Pancreas (tissue), 10 donors: Measurements from ENCODE around the gene SLC25A25. TPM values are rescaled to one million over a fixed set of nuclear protein-coding genes. Genes with fewer than 3 reads are reported as not detected.
A peak's percentile ranks its signal among the peaks of the same experiment; 100 is the strongest.
"Not testable (repeated sequence)": the region's sequence is repeated elsewhere in the genome, so short reads cannot be mapped to it uniquely, and the experiment has no call there.

ENCODE experiments used
- ATAC-seq, 4 donors: fragments of 200-7000 bp; cut with Tn5 transposase; one replicate each; pipeline versions ENCODE4 v1.8.0 to v1.9.1; 2020; ENCODE audit warnings: mild to moderate bottlenecking in 4 of 4, moderate library complexity in 4 of 4
- DNase-seq, 6 donors: peaks; one replicate each; pipeline ENCODE4 v3.0.0-alpha.2; 2020
- FAIRE-seq: peaks from 2 replicates; lab custom pipeline; 2012; peaks lifted over from hg19 to GRCh38; lab: Jason Lieb, UNC
- H3K27ac ChIP-seq, 4 donors: fragments of 200-600 bp; sonication (generic); 1 replicate in 3 of 4; 2 replicates in 1 of 4; pipeline versions ENCODE4 v1.5.0 to v1.8.0; 2020
- H3K27me3 ChIP-seq, 4 donors: fragments of 200-600 bp; one replicate each; pipeline ENCODE4 v1.8.0; 2021
- H3K36me3 ChIP-seq, 3 donors: fragments of 200-600 bp; sonication (generic) in 1 of 3; one replicate each; pipeline versions ENCODE4 v1.5.0 to v1.8.0; 2020 to 2021
- H3K4me1 ChIP-seq, 3 donors: fragments of 200-600 bp; one replicate each; pipeline ENCODE4 v1.8.0; 2021
- H3K4me3 ChIP-seq, 4 donors: fragments of 200-600 bp; sonication (generic) in 2 of 4; one replicate each; pipeline versions ENCODE4 v1.5.0 to v1.8.0; 2020 to 2021
- H3K9me3 ChIP-seq, 4 donors: fragments of 200-600 bp; one replicate each; pipeline ENCODE4 v1.8.0; 2021
- CTCF ChIP-seq, 4 donors: fragments of 200-600 bp; sonication (generic) in 3 of 4; IDR thresholded peaks; one replicate each; pipeline versions ENCODE4 v1.5.0 to v1.8.0; 2021; ENCODE audit warnings: antibody characterized with exemption in 4 of 4
- WGBS, 2 donors: extraction: QIAGEN DNeasy Blood & Tissue Kit; methylation state at CpG; one replicate each; pipeline ENCODE4 v1.1.7; 2013; 5-methylcytosine and 5-hydroxymethylcytosine counted together
- intact Hi-C, 3 donors: fragments of 100-400 bp; cut with DNase I; formaldehyde crosslinking; loops; one replicate each; pipeline versions ENCODE4 v1.11.1 to v1.14.2; 2022
- polyA plus RNA-seq, 2 donors: library from polyadenylated mRNA; stranded (reverse); fragments of 200-250 nt; gene quantifications; one replicate each; pipeline ENCODE4 v1.2.3, GENCODE V29; 2013
- total RNA-seq, 6 donors: library from RNA; stranded (reverse); fragmentation: NEBNext Ultra II Directional in 4 of 6; extraction: Animal tissue kit (Norgen Biotek cat#: 25700) in 4 of 6; gene quantifications; one replicate each; pipeline versions ENCODE4 v1.2.1 to v1.2.4, GENCODE V29; 2021 to 2023
- donor health status: healthy with polysubstance abuse.
- donor health status: DM: no; HTN: no; CAD: no; lungs with moderate emphysema.
- donor health status: DM: no; HTN: no; CAD: no.
- donor health status: control.
- donor health status: control.
- donor health status: Bipolar disorder and iron deficiency.
- donor health status: DM: yes; HTN: yes; CAD: no.
- donor health status: DM: no; HTN: no; CAD: no.
- donor health status: DM: no; HTN: no; CAD: no.
- donor health status: DM: yes; HTN: yes; CAD: no.

Gene SLC25A25
- total and polyA plus RNA-seq, 8 donors, result 6.8 to 134 (median 43.1) TPM

DNA sequence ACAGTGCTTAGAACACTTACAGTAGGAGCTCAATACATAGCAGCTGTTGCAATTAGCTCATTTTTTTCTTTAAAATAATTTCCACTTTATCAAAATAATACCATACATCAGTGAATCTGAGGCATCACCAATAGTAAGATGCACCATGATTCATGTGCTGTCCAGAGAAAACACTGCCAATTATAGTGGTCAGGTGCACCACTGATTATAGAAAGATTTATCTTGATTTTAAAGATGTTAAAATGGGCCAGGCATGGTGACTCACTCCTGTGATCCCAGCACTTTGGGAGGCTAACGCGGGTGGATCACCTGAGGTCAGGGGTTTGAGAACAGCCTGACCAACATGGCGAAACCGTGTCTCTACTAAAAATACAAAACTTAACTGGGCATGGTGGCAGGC, 40.3 kb upstream of the SLC25A25 start:
- TF ChIP-seq CTCF (IDR thresholded peaks at IDR 0.05), result no peak
- Histone ChIP-seq H3K27ac (no peak overlapping the region), H3K9me3 (no peaks in the 10 kb centered on the region), H3K4me3 (no peak overlapping the region), H3K4me1 (peaks cover 0 to 3% (median 0%) of the 10 kb centered on the region in 3 donors), H3K36me3 (no peaks in the 10 kb centered on the region), H3K27me3 (no peaks in the 10 kb centered on the region)
- WGBS, 2 donors, result 88 to 89% methylated on average over 4 of the region's 4 CpGs
- FAIRE-seq (no peak), DNase-seq (no peak), ATAC-seq (no peak)
- intact Hi-C loops, result no loop called here

- Histone ChIP-seq H3K36me3 (no peaks in the 10 kb centered on the region), H3K4me3 (no peak overlapping the region), H3K4me1 (no peaks in the 10 kb centered on the region), H3K9me3 (no peaks in the 10 kb centered on the region), H3K27ac (no peak overlapping the region), H3K27me3 (no peaks in the 10 kb centered on the region)
- ATAC-seq (no peak), DNase-seq (no peak), FAIRE-seq (no peak)
- intact Hi-C loops, result no loop called here
- 87 to 94% methylated on average over 4 of the region's 4 CpGs for WGBS, 2 donors
- TF ChIP-seq CTCF (IDR thresholded peaks at IDR 0.05), result no peak
Measured at GRCh38 chr9:128033609-128034008, 34.4 kb upstream of the SLC25A25 start.

DNA sequence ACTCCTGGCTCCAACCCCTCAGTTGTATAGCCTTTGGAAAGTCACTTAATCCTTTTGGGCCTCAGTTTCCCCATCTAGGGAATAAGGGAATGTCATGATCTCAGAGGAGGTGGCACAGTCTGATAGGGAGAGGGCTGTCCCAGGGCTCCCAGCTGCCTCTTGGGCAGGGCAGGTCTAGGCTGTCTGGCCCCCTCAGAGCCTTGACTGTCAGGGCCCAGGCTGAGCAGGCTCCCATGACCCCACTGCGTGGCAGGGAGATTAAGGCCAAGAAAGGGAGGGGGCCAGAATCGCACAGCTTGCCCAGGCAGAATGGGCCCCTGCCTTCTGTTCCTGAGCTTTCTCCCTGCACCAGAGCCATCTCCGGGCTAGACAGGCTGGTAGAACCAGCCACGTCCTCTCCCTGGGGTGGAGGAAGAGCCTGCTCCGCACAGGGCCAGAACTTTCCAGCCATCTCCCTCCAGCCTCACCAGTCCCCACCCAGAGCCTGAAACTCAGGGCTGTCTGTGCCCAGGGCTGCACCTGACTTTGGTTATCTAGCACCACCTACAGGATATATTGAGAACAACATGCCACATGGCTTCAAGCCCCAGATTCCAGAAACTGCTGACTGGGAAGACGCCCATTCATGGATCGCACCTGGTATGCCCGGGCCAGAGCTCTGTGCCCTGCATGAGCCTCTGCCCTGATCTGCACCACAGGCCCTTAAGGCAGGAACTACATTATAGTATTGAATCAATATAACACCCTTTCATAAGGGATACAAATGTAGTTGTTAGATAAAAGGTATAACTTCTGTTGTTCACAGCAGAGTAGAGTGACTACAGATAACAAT, 33.0 kb upstream of the SLC25A25 start:
- WGBS, 2 donors, result 21 to 34% methylated on average over 6 to 8 of the region's 8 CpGs
- peak; percentile 60 to 82 (median 70) for DNase-seq
- intact Hi-C loops, result loop anchor here in 2 of 3 donors (5.0 kb wide), 1 partner anchor 93 kb away; no protein-coding TSS in a partner anchor
- no peaks in the 10 kb centered on the region for H3K4me1 ChIP-seq
- FAIRE-seq, result no peak
- H3K36me3 ChIP-seq, result no peaks in the 10 kb centered on the region
- no peaks in the 10 kb centered on the region for H3K27me3 ChIP-seq
- ATAC-seq, result peak; percentile 95 to 100 (median 98)
- H3K9me3 ChIP-seq, result no peaks in the 10 kb centered on the region
- TF ChIP-seq CTCF (IDR thresholded peaks at IDR 0.05), result peak; percentile 71 to 86 (median 82)
- H3K4me3 ChIP-seq, result no peak overlapping the region
- H3K27ac ChIP-seq, result no peak overlapping the region

- H3K4me3 ChIP-seq, H3K9me3 ChIP-seq, H3K36me3 ChIP-seq, ATAC-seq, H3K4me1 ChIP-seq, H3K27me3 ChIP-seq, DNase-seq, H3K27ac ChIP-seq, FAIRE-seq: not testable (repeated sequence)
- intact Hi-C loops, result loop anchor here in 2 of 3 donors (5.0 kb wide), 1 partner anchor 94 kb away; no protein-coding TSS in a partner anchor
- WGBS, 2 donors, result 83 to 87% methylated on average over 3 of the region's 3 CpGs
Measured at GRCh38 chr9:128036522-128036921, 31.5 kb upstream of the SLC25A25 start.

DNA sequence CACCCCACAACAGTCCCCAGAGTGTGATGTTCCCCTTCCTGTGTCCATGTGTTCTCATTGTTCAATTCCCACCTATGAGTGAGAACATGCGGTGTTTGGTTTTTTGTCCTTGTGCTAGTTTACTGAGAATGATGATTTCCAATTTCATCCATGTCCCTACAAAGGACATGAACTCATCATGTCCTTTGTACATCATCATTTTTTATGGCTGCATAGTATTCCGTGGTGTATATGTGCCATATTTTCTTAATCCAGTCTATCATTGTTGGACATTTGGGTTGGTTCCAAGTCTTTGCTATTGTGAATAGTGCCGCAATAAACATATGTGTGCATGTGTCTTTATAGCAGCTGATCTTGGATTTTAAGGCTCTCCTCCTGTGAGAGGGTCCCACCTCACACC, 27.2 kb upstream of the SLC25A25 start:
- ATAC-seq, H3K27me3 ChIP-seq, H3K27ac ChIP-seq, intact Hi-C loops, H3K4me1 ChIP-seq, H3K9me3 ChIP-seq, FAIRE-seq, H3K36me3 ChIP-seq, H3K4me3 ChIP-seq, DNase-seq: not testable (repeated sequence)
- 86 to 90% methylated on average over 2 to 3 of the region's 3 CpGs for WGBS, 2 donors

- H3K4me3 ChIP-seq, result no peak overlapping the region
- no peaks in the 10 kb centered on the region for H3K36me3 ChIP-seq
- TF ChIP-seq CTCF (IDR thresholded peaks at IDR 0.05), result no peak
- no peak for DNase-seq
- H3K27me3 ChIP-seq, result no peaks in the 10 kb centered on the region
- H3K27ac ChIP-seq, result no peak overlapping the region
- H3K4me1 ChIP-seq, result no peaks in the 10 kb centered on the region
- 83 to 87% methylated on average over 7 of the region's 7 CpGs for WGBS, 2 donors
- ATAC-seq, result no peak
- intact Hi-C loops, result no loop called here
- FAIRE-seq, result no peak
- no peaks in the 10 kb centered on the region for H3K9me3 ChIP-seq
Measured at GRCh38 chr9:128042043-128042442, 26.0 kb upstream of the SLC25A25 start.
